Measurements from ENCODE around the gene PDLIM1. TPM values are rescaled to one million over a fixed set of nuclear protein-coding genes. Genes with fewer than 3 reads are reported as not detected.
A peak's percentile ranks its signal among the peaks of the same experiment; 100 is the strongest.

The PDLIM1 gene
- total RNA-seq, 4 donors from 2014 or later, result 40.7 to 86.8 (median 83.4) TPM

GRCh38 chr10:95263864-95264226 is 27.0 kb downstream of the PDLIM1 start:
- WGBS, result 83% methylated on average over 6 of the region's 7 CpGs
- no peak overlapping the region for H3K27ac ChIP-seq (replicated peaks in 1 of 4)
- peaks cover 29 to 72% (median 41%) of the 10 kb centered on the region in 4 donors for H3K4me1 ChIP-seq

GRCh38 chr10:95262763-95263518 is 27.9 kb downstream of the PDLIM1 start:
- 72% methylated on average over 5 of the region's 5 CpGs for WGBS
- Histone ChIP-seq H3K27ac (replicated peaks in 1 of 4) (no peak overlapping the region), H3K9me3 (no peaks in the 10 kb centered on the region), H3K36me3 (peaks cover 0 to 79% (median 18%) of the 10 kb centered on the region in 4 donors), H3K27me3 (no peaks in the 10 kb centered on the region), H3K4me3 (no peak overlapping the region), H3K4me1 (peaks cover 21 to 63% (median 32%) of the 10 kb centered on the region in 4 donors)
- intact Hi-C loops (cut with DNase I), result no loop called here
- no peak for DNase-seq (ENCODE audit: extremely low spot score)
- TF ChIP-seq POLR2A (IDR thresholded peaks at IDR 0.05; ENCODE audit: low read depth) (no peak), POLR2AphosphoS5 (IDR thresholded peaks at IDR 0.05) (no peak), EP300 (IDR thresholded peaks at IDR 0.05) (no peak)
- TF ChIP-seq, protein P1, sequence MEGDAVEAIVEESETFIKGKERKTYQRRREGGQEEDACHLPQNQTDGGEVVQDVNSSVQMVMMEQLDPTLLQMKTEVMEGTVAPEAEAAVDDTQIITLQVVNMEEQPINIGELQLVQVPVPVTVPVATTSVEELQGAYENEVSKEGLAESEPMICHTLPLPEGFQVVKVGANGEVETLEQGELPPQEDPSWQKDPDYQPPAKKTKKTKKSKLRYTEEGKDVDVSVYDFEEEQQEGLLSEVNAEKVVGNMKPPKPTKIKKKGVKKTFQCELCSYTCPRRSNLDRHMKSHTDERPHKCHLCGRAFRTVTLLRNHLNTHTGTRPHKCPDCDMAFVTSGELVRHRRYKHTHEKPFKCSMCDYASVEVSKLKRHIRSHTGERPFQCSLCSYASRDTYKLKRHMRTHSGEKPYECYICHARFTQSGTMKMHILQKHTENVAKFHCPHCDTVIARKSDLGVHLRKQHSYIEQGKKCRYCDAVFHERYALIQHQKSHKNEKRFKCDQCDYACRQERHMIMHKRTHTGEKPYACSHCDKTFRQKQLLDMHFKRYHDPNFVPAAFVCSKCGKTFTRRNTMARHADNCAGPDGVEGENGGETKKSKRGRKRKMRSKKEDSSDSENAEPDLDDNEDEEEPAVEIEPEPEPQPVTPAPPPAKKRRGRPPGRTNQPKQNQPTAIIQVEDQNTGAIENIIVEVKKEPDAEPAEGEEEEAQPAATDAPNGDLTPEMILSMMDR (IDR thresholded peaks at IDR 0.05), result no peak

More at GRCh38 chr10:95263864-95264226, 27.0 kb downstream of the PDLIM1 start:
- DNase-seq (ENCODE audit: extremely low spot score), result no peak
- Histone ChIP-seq H3K9me3 (no peaks in the 10 kb centered on the region), H3K36me3 (peaks cover 0 to 76% (median 18%) of the 10 kb centered on the region in 4 donors), H3K4me3 (no peak overlapping the region), H3K27me3 (no peaks in the 10 kb centered on the region)
- TF ChIP-seq POLR2A (IDR thresholded peaks at IDR 0.05; ENCODE audit: low read depth) (no peak), POLR2AphosphoS5 (IDR thresholded peaks at IDR 0.05) (no peak), EP300 (IDR thresholded peaks at IDR 0.05) (no peak)
- TF ChIP-seq, protein P1 (IDR thresholded peaks at IDR 0.05), result no peak
- intact Hi-C loops (cut with DNase I), result no loop called here

- Histone ChIP-seq H3K4me1 (peaks cover 17 to 55% (median 27%) of the 10 kb centered on the region in 4 donors), H3K36me3 (peaks cover 0 to 84% (median 18%) of the 10 kb centered on the region in 4 donors), H3K9me3 (no peaks in the 10 kb centered on the region), H3K27ac (replicated peaks in 1 of 4) (no peak overlapping the region), H3K27me3 (no peaks in the 10 kb centered on the region), H3K4me3 (no peak overlapping the region)
- no peak for DNase-seq (ENCODE audit: extremely low spot score)
- intact Hi-C loops (cut with DNase I), result no loop called here
- TF ChIP-seq, protein P1 (IDR thresholded peaks at IDR 0.05), result no peak
- TF ChIP-seq POLR2AphosphoS5 (IDR thresholded peaks at IDR 0.05), result no peak
- no peak for TF ChIP-seq EP300 (IDR thresholded peaks at IDR 0.05)
- TF ChIP-seq POLR2A (IDR thresholded peaks at IDR 0.05; ENCODE audit: low read depth), result no peak
- 95% methylated on average over 3 of the region's 3 CpGs for WGBS
Observed at GRCh38 chr10:95261926-95262325, 28.9 kb downstream of the PDLIM1 start.

DNA sequence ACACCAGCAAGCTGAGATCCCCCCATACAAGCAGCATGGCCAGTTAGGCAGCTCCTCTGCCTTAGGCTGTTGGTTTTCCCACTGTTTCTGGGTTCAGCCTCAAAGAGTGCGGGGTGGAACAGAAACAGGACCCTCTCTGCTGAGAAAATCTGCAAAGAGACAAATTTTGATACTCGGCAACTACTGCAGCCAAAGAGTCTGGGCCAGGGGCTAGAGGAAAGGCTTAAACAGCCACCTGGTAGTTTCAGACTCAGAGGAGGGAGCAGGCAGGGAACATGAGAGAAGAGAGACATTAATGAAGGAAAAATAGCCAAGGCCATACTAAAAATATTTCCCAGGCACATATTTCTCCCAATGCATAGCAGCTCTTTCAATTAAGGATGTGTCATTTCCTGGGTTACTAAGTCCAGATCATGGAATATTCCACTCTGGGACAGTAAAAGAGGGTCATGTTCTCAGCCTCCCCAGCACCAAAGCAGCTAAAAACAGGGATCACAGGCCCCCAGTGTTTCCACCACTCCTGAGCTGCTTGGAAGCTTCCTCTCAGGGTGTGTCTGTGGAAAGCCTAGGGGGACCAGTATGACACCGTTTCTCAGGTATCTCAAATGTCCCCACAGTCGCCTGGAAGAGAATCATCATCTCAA is 29.8 kb downstream of the PDLIM1 start:
- intact Hi-C loops (cut with DNase I), result no loop called here
- Histone ChIP-seq H3K9me3 (peaks cover 0 to 6% (median 0%) of the 10 kb centered on the region in 4 donors), H3K4me3 (no peak overlapping the region), H3K27me3 (no peaks in the 10 kb centered on the region), H3K4me1 (peaks cover 9 to 46% (median 18%) of the 10 kb centered on the region in 4 donors), H3K36me3 (peaks cover 0 to 89% (median 18%) of the 10 kb centered on the region in 4 donors), H3K27ac (replicated peaks in 1 of 4) (peak overlapping the region; percentile 17 to 56 (median 38))
- WGBS, result 79% methylated on average over 3 of the region's 4 CpGs
- DNase-seq (ENCODE audit: extremely low spot score), result no peak
- no peak for TF ChIP-seq POLR2A (IDR thresholded peaks at IDR 0.05; ENCODE audit: low read depth)
- no peak for TF ChIP-seq POLR2AphosphoS5 (IDR thresholded peaks at IDR 0.05)
- no peak for TF ChIP-seq EP300 (IDR thresholded peaks at IDR 0.05)

- Histone ChIP-seq H3K4me1 (peaks cover 8 to 42% (median 17%) of the 10 kb centered on the region in 4 donors), H3K36me3 (peaks cover 0 to 86% (median 18%) of the 10 kb centered on the region in 4 donors), H3K4me3 (no peak overlapping the region), H3K27me3 (no peaks in the 10 kb centered on the region), H3K27ac (replicated peaks in 1 of 4) (peak overlapping the region; percentile 17 to 56 (median 38)), H3K9me3 (peaks cover 0 to 6% (median 0%) of the 10 kb centered on the region in 4 donors)
- DNase-seq (ENCODE audit: extremely low spot score), result peak; percentile 91
- WGBS, result 42% methylated on average over 3 of the region's 3 CpGs
- intact Hi-C loops (cut with DNase I), result no loop called here
- TF ChIP-seq POLR2A (IDR thresholded peaks at IDR 0.05; ENCODE audit: low read depth) (no peak), EP300 (IDR thresholded peaks at IDR 0.05) (no peak), POLR2AphosphoS5 (IDR thresholded peaks at IDR 0.05) (peak; percentile 26 to 33)
- TF ChIP-seq, protein P1 (IDR thresholded peaks at IDR 0.05), result no peak
Observed at GRCh38 chr10:95260397-95260881, 30.4 kb downstream of the PDLIM1 start.

Measured in esophagus muscularis mucosa (tissue), 4 donors.